GM23248 (cell line): ENCODE data around the gene ELAVL4. TPM values are rescaled to one million over a fixed set of nuclear protein-coding genes. Genes with fewer than 3 reads are reported as not detected.

Experiments
- DNase-seq: peaks from one replicate; pipeline ENCODE4 v3.0.0-alpha.2; 2015
- H2AFZ ChIP-seq: fragments of 200-600 bp; sonication (generic); 2 replicates; pipeline ENCODE4 v1.6.1; 2016; ENCODE audit warnings: antibody characterized with exemption
- H3F3A ChIP-seq: fragments of 200-600 bp; sonication (generic); 2 replicates; pipeline ENCODE4 v1.6.1; 2016; ENCODE audit warnings: mild to moderate bottlenecking, antibody characterized with exemption, mixed run types; ENCODE audit not compliant: insufficient read depth
- H3K27ac ChIP-seq: fragments of 200-600 bp; sonication (generic); 2 replicates; pipeline ENCODE4 v1.5.1; 2016; ENCODE audit warnings: mild to moderate bottlenecking
- H3K27me3 ChIP-seq: fragments of 200-600 bp; sonication (generic); replicated peaks from 2 replicates; pipeline ENCODE4 v1.6.1; 2016; ENCODE audit warnings: mild to moderate bottlenecking; ENCODE audit not compliant: insufficient read depth
- H3K36me3 ChIP-seq: fragments of 200-600 bp; sonication (generic); 2 replicates; pipeline ENCODE4 v1.6.1; 2016; ENCODE audit warnings: low read depth, mild to moderate bottlenecking
- H3K4me1 ChIP-seq: fragments of 200-600 bp; sonication (generic); 2 replicates; pipeline ENCODE4 v1.6.1; 2016; ENCODE audit warnings: mild to moderate bottlenecking; ENCODE audit not compliant: insufficient read depth
- H3K4me2 ChIP-seq: fragments of 200-600 bp; sonication (generic); one replicate; pipeline ENCODE4 v1.6.1; 2016; ENCODE audit warnings: mild to moderate bottlenecking; ENCODE audit not compliant: unreplicated experiment
- H3K4me3 ChIP-seq: fragments of 200-600 bp; sonication (generic); 2 replicates; pipeline ENCODE4 v1.5.1; 2016; ENCODE audit warnings: mild to moderate bottlenecking
- H3K79me2 ChIP-seq: fragments of 200-600 bp; sonication (generic); 2 replicates; pipeline ENCODE4 v1.6.1; 2016; ENCODE audit warnings: mild to moderate bottlenecking; ENCODE audit not compliant: insufficient read depth
- H3K9ac ChIP-seq: fragments of 200-600 bp; sonication (generic); 2 replicates; pipeline ENCODE4 v1.6.1; 2016; ENCODE audit warnings: mild to moderate bottlenecking
- H3K9me2 ChIP-seq: fragments of 200-600 bp; sonication (generic); 2 replicates; pipeline ENCODE4 v1.6.1; 2016; ENCODE audit warnings: mixed run types, mild to moderate bottlenecking, moderate library complexity; ENCODE audit not compliant: insufficient read depth
- H3K9me3 ChIP-seq: fragments of 200-600 bp; sonication (generic); one replicate; pipeline ENCODE4 v1.6.1; 2017; ENCODE audit warnings: low read depth
- H4K20me1 ChIP-seq: fragments of 200-600 bp; sonication (generic); 2 replicates; pipeline ENCODE4 v1.6.0; 2016; ENCODE audit not compliant: insufficient read depth
- EZH2 ChIP-seq: fragments of 200-600 bp; sonication (generic); IDR thresholded peaks from 2 replicates; pipeline ENCODE4 v1.6.1; 2018; ENCODE audit warnings: antibody characterized with exemption, mild to moderate bottlenecking; ENCODE audit not compliant: insufficient read depth, poor library complexity, severe bottlenecking
- EZH2phosphoT487 ChIP-seq: fragments of 200-600 bp; sonication (generic); IDR thresholded peaks from 2 replicates; pipeline ENCODE4 v1.6.1; 2018; ENCODE audit warnings: antibody characterized with exemption, moderate library complexity, mild to moderate bottlenecking, low read depth; ENCODE audit not compliant: insufficient read depth
- WGBS, 2 experiments: methylation state at CpG; one replicate each; pipeline ENCODE4 v1.1.6; 2015 to 2017; ENCODE audit warnings: low lambda C conversion rate in 2 of 2, low coverage in 1 of 2; ENCODE audit errors: missing lambda C conversion rate in 2 of 2; 5-methylcytosine and 5-hydroxymethylcytosine counted together
- in situ Hi-C: fragments of 300-500 bp; cut with MboI; formaldehyde crosslinking; loops from 2 replicates; pipeline ENCODE4 v1.15.0; 2020
- polyA plus RNA-seq: library from polyadenylated mRNA; unstranded; fragments of >200 nt; fragmentation: Nextera tagmentation; extraction: Ambion mirVana; gene quantifications from 2 replicates; pipeline ENCODE4 v1.2.1, GENCODE V29; 2016
- total RNA-seq: library from RNA; depleted of rRNA; stranded (reverse); fragments of >200 nt; shearing (Covaris generic); gene quantifications from 2 replicates; pipeline ENCODE4 v1.2.3, GENCODE V29; 2014

ELAVL4 gene
- total and polyA plus RNA-seq, 2 experiments from 2014 or later: 0.18 TPM; not detected in 1

DNA sequence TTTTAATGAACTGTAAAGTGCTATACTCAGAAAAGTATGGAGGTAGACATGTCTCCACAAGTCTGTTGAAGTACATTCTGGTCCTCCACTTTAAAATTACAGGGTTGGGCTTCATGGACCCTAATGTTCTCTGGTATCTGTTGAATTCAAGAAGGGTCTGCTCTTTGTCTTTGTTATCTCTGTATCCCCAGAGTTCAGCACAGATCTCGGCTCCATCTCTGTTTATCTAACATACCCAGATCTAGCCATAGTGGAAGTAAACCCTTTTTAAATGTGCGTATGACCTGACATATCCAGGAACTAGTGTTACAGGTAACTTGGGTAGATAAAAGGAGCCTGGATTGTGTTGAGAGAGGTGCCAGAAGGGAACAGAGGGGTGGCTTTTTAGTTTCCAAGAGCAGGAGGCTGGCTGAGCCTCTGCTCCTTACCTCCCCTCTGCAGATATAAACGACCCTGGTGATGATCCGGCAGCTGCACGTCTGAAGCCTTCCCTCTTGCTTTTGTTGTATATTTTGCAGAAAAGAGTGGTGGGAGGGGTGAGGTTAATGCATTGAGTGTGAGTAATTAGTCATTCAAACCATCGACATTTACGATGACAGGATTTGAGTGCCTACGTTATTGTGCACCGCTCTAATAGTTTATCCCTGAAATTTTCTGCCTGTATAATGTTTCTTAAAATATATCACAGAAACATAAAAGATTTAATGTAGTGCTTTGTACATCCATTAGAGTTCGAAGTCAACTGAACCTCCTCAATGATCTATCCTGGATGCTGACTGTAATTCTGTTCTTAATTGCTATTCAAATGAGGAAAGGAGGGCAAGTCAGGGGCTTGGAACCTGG is 30.8 kb downstream of the ELAVL4 start:
- in situ Hi-C loops: no loop called here
- Histone ChIP-seq H2AFZ (no peak overlapping the region), H3K36me3 (no peaks in the 10 kb centered on the region), H3K9me3 (no peaks in the 10 kb centered on the region), H3K9ac (no peak overlapping the region), H3K4me1 (no peaks in the 10 kb centered on the region), H3K4me2 (no peak overlapping the region), H3K27me3 (no peaks in the 10 kb centered on the region), H3K4me3 (no peak overlapping the region), H4K20me1 (no peaks in the 10 kb centered on the region), H3K9me2 (no peaks in the 10 kb centered on the region), H3K79me2 (no peaks in the 10 kb centered on the region), H3K27ac (no peak overlapping the region), H3F3A (no peaks in the 10 kb centered on the region)
- no peak for DNase-seq
- TF ChIP-seq EZH2 (no peak), EZH2phosphoT487 (no peak)
- WGBS, 2 experiments: 25 to 33% methylated on average over 10 of the region's 10 CpGs

DNA sequence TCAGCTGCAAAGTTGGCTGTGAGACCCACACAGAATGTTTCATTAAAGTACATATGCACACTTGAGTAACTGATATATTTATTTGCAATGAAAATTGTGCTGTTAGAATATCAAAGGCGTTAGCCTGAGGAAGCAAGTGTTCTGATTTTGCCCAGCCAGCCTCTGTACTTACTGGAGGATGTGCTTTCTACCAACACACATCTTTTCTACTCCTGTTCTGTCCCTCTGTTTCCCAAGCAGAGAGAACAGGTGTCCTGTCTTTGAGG is 31.4 kb downstream of the ELAVL4 start:
- H3K27me3 ChIP-seq: no peaks in the 10 kb centered on the region
- H3K4me2 ChIP-seq: no peak overlapping the region
- TF ChIP-seq EZH2 (no peak), EZH2phosphoT487 (no peak)
- no peaks in the 10 kb centered on the region for H3K79me2 ChIP-seq
- H3K9me3 ChIP-seq: no peaks in the 10 kb centered on the region
- in situ Hi-C loops: no loop called here
- H3K9ac ChIP-seq: no peak overlapping the region
- H3K4me3 ChIP-seq: no peak overlapping the region
- no peak for DNase-seq
- H3K4me1 ChIP-seq: no peaks in the 10 kb centered on the region
- H2AFZ ChIP-seq: no peak overlapping the region
- no peaks in the 10 kb centered on the region for H3K36me3 ChIP-seq
- H3K9me2 ChIP-seq: no peaks in the 10 kb centered on the region
- no peak overlapping the region for H3K27ac ChIP-seq
- no peaks in the 10 kb centered on the region for H3F3A ChIP-seq
- no peaks in the 10 kb centered on the region for H4K20me1 ChIP-seq
- 13 to 19% methylated on average over 1 of the region's 1 CpG for WGBS, 2 experiments

DNA sequence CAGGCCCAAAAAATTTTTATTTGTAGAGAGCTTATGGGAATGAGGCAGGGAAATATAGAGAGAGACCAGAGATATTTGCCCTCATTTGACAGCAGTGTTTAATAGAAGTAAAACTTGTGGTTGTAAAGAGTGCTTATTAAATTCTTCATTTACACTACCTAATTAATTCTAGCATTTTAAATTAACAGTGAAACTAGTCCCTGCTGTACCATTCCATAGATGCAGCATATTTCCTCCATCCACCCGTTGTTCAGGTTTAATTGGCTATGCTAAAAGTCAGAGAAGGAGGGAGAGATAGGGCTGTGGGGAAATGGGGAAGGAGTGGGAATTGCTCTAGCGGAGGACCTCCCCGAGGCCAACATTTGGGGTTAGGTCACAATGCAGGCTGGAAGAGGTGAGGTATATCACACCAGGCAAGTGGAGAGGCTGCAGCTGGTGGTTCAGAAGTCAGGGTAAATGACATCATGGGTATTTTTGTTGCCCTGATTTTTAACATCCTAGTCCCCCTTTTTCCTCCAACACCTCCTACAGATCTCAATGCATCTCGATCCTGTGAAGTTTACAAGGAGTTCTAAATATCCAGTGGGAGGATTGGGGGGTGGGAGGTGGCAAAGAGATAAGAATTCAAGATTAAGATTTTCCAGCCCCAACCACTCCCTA is 38.6 kb downstream of the ELAVL4 start:
- Histone ChIP-seq H3F3A (no peaks in the 10 kb centered on the region), H4K20me1 (no peaks in the 10 kb centered on the region), H3K9ac (no peak overlapping the region), H3K27me3 (0 out of 2 replicates have a peak, but pooled peaks cover 5% of the 10 kb centered on the region), H3K79me2 (no peaks in the 10 kb centered on the region), H3K4me1 (no peaks in the 10 kb centered on the region), H3K4me2 (no peak overlapping the region), H3K9me2 (no peaks in the 10 kb centered on the region), H3K36me3 (no peaks in the 10 kb centered on the region), H2AFZ (no peak overlapping the region), H3K9me3 (no peaks in the 10 kb centered on the region), H3K4me3 (no peak overlapping the region), H3K27ac (no peak overlapping the region)
- no peak for TF ChIP-seq EZH2
- TF ChIP-seq EZH2phosphoT487: no peak
- in situ Hi-C loops: no loop called here
- WGBS, 2 experiments: 15 to 25% methylated on average over 4 of the region's 4 CpGs
- DNase-seq: no peak

DNA sequence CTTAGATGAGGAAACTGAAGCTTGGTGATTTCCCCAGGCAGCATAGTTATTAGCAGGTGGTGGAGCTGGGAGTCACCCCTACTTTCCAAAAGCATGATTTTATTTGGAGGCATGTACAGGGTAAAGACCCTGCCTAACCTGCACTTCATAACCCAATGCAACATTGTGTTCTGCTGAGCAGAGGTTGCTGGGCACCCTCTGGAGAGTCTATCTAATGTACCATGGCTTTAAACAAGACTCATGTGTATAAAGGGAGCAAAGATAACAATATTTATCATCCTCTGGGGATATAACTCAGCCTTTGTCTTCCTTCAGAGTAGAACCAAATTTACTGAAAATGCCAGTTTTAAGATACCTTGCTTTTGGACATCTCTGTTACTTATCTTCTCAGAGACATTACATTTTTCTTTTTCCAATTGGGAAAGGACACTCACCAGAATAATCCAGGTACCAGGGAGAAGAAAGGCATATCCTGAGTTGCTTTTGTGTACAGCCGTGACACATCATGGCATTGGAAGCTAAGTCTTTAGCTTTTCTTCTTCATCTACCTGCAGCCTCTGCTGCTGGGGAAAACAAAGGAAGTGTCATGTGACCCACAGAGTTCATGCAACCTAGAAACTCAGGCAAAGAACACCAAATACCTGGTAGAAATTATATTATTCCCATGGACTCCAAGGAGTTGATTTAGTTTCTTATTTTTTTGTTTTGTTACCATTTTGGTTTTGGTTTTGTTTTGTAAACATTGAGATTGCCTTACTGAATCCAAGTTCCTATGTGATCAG is 39.6 kb downstream of the ELAVL4 start:
- Histone ChIP-seq H3K79me2 (no peaks in the 10 kb centered on the region), H2AFZ (no peak overlapping the region), H3K36me3 (no peaks in the 10 kb centered on the region), H3K27me3 (0 out of 2 replicates have a peak, but pooled peaks cover 5% of the 10 kb centered on the region), H3K4me3 (no peak overlapping the region), H3K9me2 (no peaks in the 10 kb centered on the region), H4K20me1 (no peaks in the 10 kb centered on the region), H3K9me3 (no peaks in the 10 kb centered on the region), H3K27ac (no peak overlapping the region), H3K4me2 (no peak overlapping the region), H3K4me1 (no peaks in the 10 kb centered on the region), H3K9ac (no peak overlapping the region), H3F3A (no peaks in the 10 kb centered on the region)
- in situ Hi-C loops: no loop called here
- no peak for DNase-seq
- TF ChIP-seq EZH2: no peak
- TF ChIP-seq EZH2phosphoT487: no peak
- WGBS, 2 experiments: 27 to 32% methylated on average over 1 of the region's 1 CpG
